Lower lobe of right lung (tissue), 2 donors: ENCODE measurements around the gene TRPC6. TPM values are rescaled to one million over a fixed set of nuclear protein-coding genes. Genes with fewer than 3 reads are reported as not detected.

Experiments
- ATAC-seq, 2 donors: fragments of 200-7000 bp; cut with Tn5 transposase; one replicate each; pipeline ENCODE4 v1.9.1; 2020 to 2022; ENCODE audit warnings: mild to moderate bottlenecking in 2 of 2, moderate library complexity in 2 of 2
- DNase-seq: peaks from one replicate; pipeline ENCODE4 v3.0.0-alpha.2; 2020
- H3K27ac ChIP-seq: fragments of 200-600 bp; one replicate; pipeline ENCODE4 v1.8.0; 2022
- H3K27me3 ChIP-seq: fragments of 200-600 bp; one replicate; pipeline ENCODE4 v1.8.0; 2022; ENCODE audit warnings: low read depth
- H3K36me3 ChIP-seq: fragments of 200-600 bp; one replicate; pipeline ENCODE4 v1.8.0; 2022; ENCODE audit warnings: mild to moderate bottlenecking
- H3K4me1 ChIP-seq: fragments of 200-600 bp; one replicate; pipeline ENCODE4 v1.8.0; 2022
- H3K4me3 ChIP-seq: fragments of 200-600 bp; one replicate; pipeline ENCODE4 v1.8.0; 2022; ENCODE audit warnings: mild to moderate bottlenecking
- H3K9me3 ChIP-seq: fragments of 200-600 bp; one replicate; pipeline ENCODE4 v1.8.0; 2022
- intact Hi-C: fragments of 100-400 bp; cut with DNase I; formaldehyde crosslinking; loops from one replicate; pipeline ENCODE4 v1.11.0; 2022
- total RNA-seq: library from RNA; stranded (reverse); fragmentation: NEBNext Ultra II Directional; extraction: Animal tissue kit (Norgen Biotek cat#: 25700); gene quantifications from one replicate; pipeline ENCODE4 v1.2.1, GENCODE V29; 2021
- TF ChIP-seq, protein P1 (sequence below): fragments of 200-600 bp; IDR thresholded peaks from one replicate; pipeline ENCODE4 v1.8.0; 2022; ENCODE audit warnings: antibody characterized with exemption, mild to moderate bottlenecking
- donor health status: DM: no; HTN: yes; CAD: no; lungs with severe emphysema.

The TRPC6 gene
- total RNA-seq, 1 donor from 2014 or later = 13.9 TPM

DNA sequence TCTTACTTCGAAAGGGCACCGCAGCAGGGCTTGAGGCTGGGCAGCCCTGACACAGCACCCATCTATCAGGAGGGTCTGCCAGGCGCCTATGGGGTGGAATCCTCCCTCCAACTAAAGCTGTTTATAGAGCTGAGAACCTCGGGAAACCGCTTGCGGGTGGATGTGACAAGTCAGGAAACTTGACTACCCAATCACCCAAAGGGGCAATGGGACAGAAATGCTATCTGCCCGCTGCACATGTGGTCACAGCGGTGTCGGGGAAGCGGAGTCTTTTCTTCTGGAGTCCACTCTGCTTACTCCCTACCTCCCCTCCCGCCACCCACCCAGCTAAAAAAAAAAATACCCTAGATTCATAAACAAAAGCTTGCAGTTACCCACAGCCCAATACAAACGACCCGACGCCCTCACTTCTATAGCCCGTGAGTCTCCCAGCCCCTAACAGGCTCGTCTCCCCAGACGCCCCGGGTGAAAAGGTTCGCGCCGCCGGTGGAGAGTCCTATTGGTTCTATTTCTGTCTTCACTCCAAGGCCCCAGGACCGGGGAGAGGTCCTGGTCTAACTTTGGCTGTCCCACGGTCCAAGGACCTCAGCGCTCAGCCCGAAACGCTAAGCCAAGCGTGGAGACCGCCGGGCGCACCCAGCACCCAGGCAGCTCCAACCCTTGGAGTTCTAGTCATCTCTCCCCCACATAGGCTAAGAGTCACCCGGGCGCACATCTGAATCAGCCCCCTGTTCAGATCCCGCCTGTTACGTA, 1.4 kb downstream of the TRPC6 start:
- intact Hi-C loops = no loop called here
- peak overlapping the region; percentile 76 for H3K27ac ChIP-seq

DNA sequence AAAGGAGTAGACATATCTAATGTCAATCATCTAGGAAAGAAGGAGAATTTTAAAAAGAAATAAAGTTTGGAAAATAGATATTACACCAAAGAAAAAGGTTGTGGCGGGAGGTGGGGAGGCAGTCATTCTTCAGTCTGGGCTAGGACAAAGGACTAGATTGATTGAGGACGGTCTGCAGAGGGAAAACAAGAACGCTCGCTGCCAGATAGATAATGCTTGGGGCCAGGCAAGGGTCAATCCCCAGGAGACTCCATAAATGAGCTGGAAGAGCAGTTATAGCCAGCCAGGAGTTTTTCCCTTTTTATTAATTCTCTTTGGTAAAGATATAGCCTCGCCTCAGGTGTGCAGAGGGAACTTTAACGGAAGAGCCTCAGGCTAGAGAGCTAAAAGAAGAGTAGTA, 6.3 kb downstream of the TRPC6 start:
- intact Hi-C loops = no loop called here
- Histone ChIP-seq H3K36me3 (no peaks in the 10 kb centered on the region), H3K9me3 (no peaks in the 10 kb centered on the region), H3K4me1 (no peaks in the 10 kb centered on the region), H3K27ac (no peak overlapping the region), H3K4me3 (no peak overlapping the region), H3K27me3 (peaks cover 6% of the 10 kb centered on the region)
- no peak for ATAC-seq
- no peak for DNase-seq
- TF ChIP-seq, protein P1, sequence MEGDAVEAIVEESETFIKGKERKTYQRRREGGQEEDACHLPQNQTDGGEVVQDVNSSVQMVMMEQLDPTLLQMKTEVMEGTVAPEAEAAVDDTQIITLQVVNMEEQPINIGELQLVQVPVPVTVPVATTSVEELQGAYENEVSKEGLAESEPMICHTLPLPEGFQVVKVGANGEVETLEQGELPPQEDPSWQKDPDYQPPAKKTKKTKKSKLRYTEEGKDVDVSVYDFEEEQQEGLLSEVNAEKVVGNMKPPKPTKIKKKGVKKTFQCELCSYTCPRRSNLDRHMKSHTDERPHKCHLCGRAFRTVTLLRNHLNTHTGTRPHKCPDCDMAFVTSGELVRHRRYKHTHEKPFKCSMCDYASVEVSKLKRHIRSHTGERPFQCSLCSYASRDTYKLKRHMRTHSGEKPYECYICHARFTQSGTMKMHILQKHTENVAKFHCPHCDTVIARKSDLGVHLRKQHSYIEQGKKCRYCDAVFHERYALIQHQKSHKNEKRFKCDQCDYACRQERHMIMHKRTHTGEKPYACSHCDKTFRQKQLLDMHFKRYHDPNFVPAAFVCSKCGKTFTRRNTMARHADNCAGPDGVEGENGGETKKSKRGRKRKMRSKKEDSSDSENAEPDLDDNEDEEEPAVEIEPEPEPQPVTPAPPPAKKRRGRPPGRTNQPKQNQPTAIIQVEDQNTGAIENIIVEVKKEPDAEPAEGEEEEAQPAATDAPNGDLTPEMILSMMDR = no peak

More for the DNA sequence above, 1.4 kb downstream of the TRPC6 start:
- Histone ChIP-seq H3K4me1 (no peaks in the 10 kb centered on the region), H3K36me3 (no peaks in the 10 kb centered on the region), H3K9me3 (no peaks in the 10 kb centered on the region), H3K27me3 (peaks cover 22% of the 10 kb centered on the region), H3K4me3 (peak overlapping the region; percentile 57)
- DNase-seq (no peak), ATAC-seq (peak; percentile 61 to 66)
- TF ChIP-seq, protein P1 = no peak

DNA sequence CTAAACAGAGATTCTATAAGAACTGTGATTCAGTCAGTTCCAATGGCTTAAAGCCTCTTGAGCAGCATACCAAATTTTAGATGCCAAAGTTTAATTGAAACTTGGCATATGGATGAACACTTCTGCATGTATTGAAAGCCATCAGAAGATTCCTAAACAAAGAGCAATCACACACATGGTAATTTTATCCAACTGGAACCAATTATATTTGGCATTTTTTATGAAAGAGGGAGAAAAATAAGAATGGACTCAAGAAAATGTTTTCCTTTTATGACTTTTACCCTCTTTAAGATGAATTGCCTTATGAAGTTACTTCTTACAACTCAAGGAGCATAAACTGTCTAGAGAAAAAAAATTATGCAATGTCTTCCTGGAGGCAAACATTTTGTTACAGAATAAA, 7.4 kb downstream of the TRPC6 start:
- Histone ChIP-seq H3K27me3 (no peaks in the 10 kb centered on the region), H3K27ac (no peak overlapping the region), H3K4me1 (no peaks in the 10 kb centered on the region), H3K9me3 (no peaks in the 10 kb centered on the region), H3K36me3 (no peaks in the 10 kb centered on the region), H3K4me3 (no peak overlapping the region)
- TF ChIP-seq, protein P1 = no peak
- DNase-seq (no peak), ATAC-seq (no peak)
- intact Hi-C loops = no loop called here

DNA sequence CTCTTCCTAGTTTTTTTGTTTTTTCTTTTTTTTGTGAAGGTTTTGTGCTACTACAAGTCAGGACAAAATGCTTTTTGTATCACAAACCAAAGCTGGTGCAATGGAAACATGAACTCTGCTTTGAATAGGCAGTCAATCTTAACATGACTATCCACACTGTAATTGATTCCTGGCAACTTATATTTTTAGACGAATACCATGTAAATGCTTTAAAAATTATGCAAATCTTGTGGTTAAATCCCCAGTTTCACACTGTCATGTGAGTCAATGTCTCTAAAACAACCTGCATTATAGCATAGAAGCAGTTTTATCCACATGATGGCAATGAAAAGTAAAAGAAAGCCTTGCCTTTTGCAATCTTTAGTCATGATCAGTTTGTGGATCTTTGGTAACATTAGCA, 8.9 kb downstream of the TRPC6 start:
- intact Hi-C loops = no loop called here
- ATAC-seq = no peak

DNA sequence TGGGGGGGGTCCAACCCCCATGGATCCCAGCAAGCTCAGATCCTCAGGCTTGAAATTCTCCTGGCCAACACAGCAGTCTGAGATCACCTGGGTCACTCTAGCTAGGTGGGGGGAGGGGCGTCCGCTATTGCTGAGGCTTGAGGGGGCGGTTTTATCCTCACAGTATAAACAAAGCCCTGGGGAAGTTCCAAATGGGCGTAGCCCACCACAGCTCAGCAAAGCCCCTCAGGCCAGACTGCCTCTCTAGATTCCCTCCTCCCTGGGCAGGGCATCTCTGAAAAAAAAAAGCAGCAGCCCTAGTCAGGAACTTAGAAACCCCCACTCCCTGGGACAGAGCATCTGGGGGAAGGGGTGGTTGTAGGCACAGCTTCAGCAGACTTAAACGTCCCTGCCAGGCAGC, 16.7 kb downstream of the TRPC6 start:
- H3K27me3 ChIP-seq = no peaks in the 10 kb centered on the region
- TF ChIP-seq, protein P1 = no peak
- no peaks in the 10 kb centered on the region for H3K4me1 ChIP-seq
- intact Hi-C loops = no loop called here
- DNase-seq (no peak), ATAC-seq (no peak)
- H3K4me3 ChIP-seq = no peak overlapping the region
- H3K27ac ChIP-seq = no peak overlapping the region
- no peaks in the 10 kb centered on the region for H3K9me3 ChIP-seq
- no peaks in the 10 kb centered on the region for H3K36me3 ChIP-seq

More for the DNA sequence above, 8.9 kb downstream of the TRPC6 start:
- no peaks in the 10 kb centered on the region for H3K36me3 ChIP-seq
- no peaks in the 10 kb centered on the region for H3K9me3 ChIP-seq
- no peaks in the 10 kb centered on the region for H3K27me3 ChIP-seq
- TF ChIP-seq, protein P1 = no peak
- no peaks in the 10 kb centered on the region for H3K4me1 ChIP-seq
- no peak for DNase-seq
- no peak overlapping the region for H3K4me3 ChIP-seq
- H3K27ac ChIP-seq = no peak overlapping the region
